HG02571 (cell line): Measurements from ENCODE around the gene RBM15B.

Experiments
- ATAC-seq: cut with Tn5 transposase; IDR thresholded peaks from one replicate; pipeline ENCODE4 v1.9.1; 2021; ENCODE audit warnings: mild to moderate bottlenecking, moderate library complexity; ENCODE audit not compliant: unreplicated experiment

RBM15B gene

GRCh38 chr3:51390246-51391074 lies 625 bp upstream of the RBM15B start:
- ATAC-seq: no peak

GRCh38 chr3:51391566-51392354 lies 675 bp downstream of the RBM15B start:
- peak; percentile 13 for ATAC-seq

- ATAC-seq: no peak
These were observed 1.5 kb downstream of the RBM15B start for GRCh38 chr3:51392355-51393133.

- no peak for ATAC-seq
These were observed 2.0 kb downstream of the RBM15B start for GRCh38 chr3:51393134-51393495.

GRCh38 chr3:51393564-51393963 lies 2.5 kb downstream of the RBM15B start:
- ATAC-seq: no peak

- ATAC-seq: no peak
These were observed 3.5 kb downstream of the RBM15B start for GRCh38 chr3:51394541-51394940.

- no peak for ATAC-seq
These were observed 4.6 kb downstream of the RBM15B start for GRCh38 chr3:51395493-51396213.

- ATAC-seq: no peak
These were observed 5.3 kb downstream of the RBM15B start for GRCh38 chr3:51396401-51396800.

GRCh38 chr3:51397392-51397791 lies 6.3 kb downstream of the RBM15B start:
- no peak for ATAC-seq

- ATAC-seq: no peak
These were observed 7.7 kb downstream of the RBM15B start for GRCh38 chr3:51398595-51399310.

GRCh38 chr3:51400166-51400565 lies 9.1 kb downstream of the RBM15B start:
- ATAC-seq: no peak

GRCh38 chr3:51401735-51402134 lies 10.7 kb downstream of the RBM15B start:
- ATAC-seq: no peak

GRCh38 chr3:51403675-51404074 lies 12.6 kb downstream of the RBM15B start:
- ATAC-seq: no peak

GRCh38 chr3:51408021-51408420 lies 16.9 kb downstream of the RBM15B start:
- ATAC-seq: no peak

- ATAC-seq: no peak
These were observed 17.7 kb downstream of the RBM15B start for GRCh38 chr3:51408813-51409212.

- ATAC-seq: no peak
These were observed 31.1 kb downstream of the RBM15B start for GRCh38 chr3:51422211-51422610.

- ATAC-seq: no peak
These were observed 35.8 kb downstream of the RBM15B start for GRCh38 chr3:51426921-51427320.

GRCh38 chr3:51429138-51429537 lies 38.1 kb downstream of the RBM15B start:
- ATAC-seq: no peak

- no peak for ATAC-seq
These were observed 43.0 kb downstream of the RBM15B start for GRCh38 chr3:51434110-51434509.

- ATAC-seq: no peak
These were observed 43.8 kb downstream of the RBM15B start for GRCh38 chr3:51434746-51435327.
